SK-N-SH (cell line): Measurements from ENCODE around the gene SLC22A5. TPM values are rescaled to one million over a fixed set of nuclear protein-coding genes. Genes with fewer than 3 reads are reported as not detected.

Source experiments
- CTCF ChIA-PET: fragments of 300-600, 350-600 bp; formaldehyde crosslinking; extraction: SDS; loops from one replicate; lab custom pipeline; 2021; lab: Yijun Ruan, JAX
- POLR2A ChIA-PET: fragments of 350-600 bp; sonication (Branson Sonifier 250); formaldehyde crosslinking; extraction: SDS; loops from one replicate; lab custom pipeline; 2020; ENCODE audit warnings: antibody characterized with exemption, inconsistent platforms; lab: Yijun Ruan, JAX
- DNase-seq: peaks from one replicate; pipeline ENCODE4 v3.0.0; 2012
- H2AFZ ChIP-seq: fragments of 200-600 bp; sonication (generic); 2 replicates; pipeline ENCODE4 v1.8.1; 2016; ENCODE audit warnings: antibody characterized with exemption, mild to moderate bottlenecking, low read depth
- H3F3A ChIP-seq: fragments of 200-600 bp; sonication (generic); replicated peaks from 2 replicates; pipeline ENCODE3; 2016; ENCODE audit warnings: antibody characterized with exemption, mild to moderate bottlenecking; ENCODE audit not compliant: insufficient read depth
- H3K27ac ChIP-seq, 2 experiments: fragments of 200-500 bp in 1 of 2; fragments of 200-600 bp in 1 of 2; sonication (Bioruptor generic) in 1 of 2; sonication (generic), shearing (Covaris generic) in 1 of 2; 2 replicates each; pipeline versions ENCODE4 v1.5.1 to v1.6.1; 2014 to 2016; ENCODE audit warnings: low read depth in 2 of 2, inconsistent platforms in 1 of 2, low read length in 1 of 2, mild to moderate bottlenecking in 1 of 2, mixed read lengths in 1 of 2
- H3K27me3 ChIP-seq: fragments of 200-600 bp; sonication (generic), shearing (Covaris generic); 2 replicates; pipeline ENCODE4 v1.6.1; 2016; ENCODE audit warnings: mixed run types; ENCODE audit not compliant: insufficient read depth
- H3K36me3 ChIP-seq, 2 experiments: fragments of 200-500 bp in 1 of 2; fragments of 200-600 bp in 1 of 2; sonication (Bioruptor generic) in 1 of 2; sonication (generic) in 1 of 2; replicated peaks in 1 of 2; 2 replicates each; pipeline versions ENCODE3 to v1.5.1; 2014 to 2016; ENCODE audit warnings: low read length in 1 of 2, mild to moderate bottlenecking in 1 of 2; ENCODE audit not compliant: insufficient read depth in 2 of 2, control insufficient read depth in 1 of 2
- H3K4me1 ChIP-seq, 2 experiments: fragments of 200-500 bp in 1 of 2; fragments of 200-600 bp in 1 of 2; sonication (Bioruptor generic) in 1 of 2; sonication (generic), shearing (Covaris generic) in 1 of 2; 2 replicates each; pipeline versions ENCODE4 v1.5.1 to v1.6.1; 2014 to 2016; ENCODE audit warnings: low read depth in 1 of 2, low read length in 1 of 2, mixed run types in 1 of 2; ENCODE audit not compliant: insufficient read depth in 2 of 2, control insufficient read depth in 1 of 2
- H3K4me2 ChIP-seq: fragments of 200-600 bp; sonication (generic), shearing (Covaris generic); 2 replicates; pipeline ENCODE4 v1.6.1; 2017; ENCODE audit warnings: mixed run types
- H3K4me3 ChIP-seq, 2 experiments: fragments of 200-500 bp in 1 of 2; fragments of 200-600 bp in 1 of 2; sonication (Bioruptor generic) in 1 of 2; sonication (generic), shearing (Covaris generic) in 1 of 2; 2 replicates each; pipeline versions ENCODE4 v1.5.1 to v1.8.1; 2014 to 2016; ENCODE audit warnings: low read depth in 2 of 2, inconsistent platforms in 1 of 2, low read length in 1 of 2, mild to moderate bottlenecking in 1 of 2, mixed read lengths in 1 of 2, moderate library complexity in 1 of 2
- H3K79me2 ChIP-seq: fragments of 200-600 bp; sonication (generic); 2 replicates; pipeline ENCODE4 v1.8.1; 2017; ENCODE audit warnings: mild to moderate bottlenecking; ENCODE audit not compliant: insufficient read depth
- H3K9ac ChIP-seq: fragments of 200-600 bp; sonication (generic); 2 replicates; pipeline ENCODE4 v1.6.1; 2017; ENCODE audit warnings: mixed run types
- H3K9me2 ChIP-seq: fragments of 200-600 bp; sonication (generic); 2 replicates; pipeline ENCODE4 v1.6.1; 2017; ENCODE audit warnings: mixed run types
- H3K9me3 ChIP-seq: fragments of 200-600 bp; sonication (generic); 2 replicates; pipeline ENCODE4 v1.6.1; 2017; ENCODE audit warnings: mixed run types, mild to moderate bottlenecking, moderate library complexity
- H4K20me1 ChIP-seq: fragments of 200-600 bp; sonication (generic); 2 replicates; pipeline ENCODE4 v1.6.1; 2017; ENCODE audit warnings: mild to moderate bottlenecking, mixed run types; ENCODE audit not compliant: insufficient read depth
- EP300 ChIP-seq, 2 experiments: IDR thresholded peaks; 2 replicates each; pipeline versions ENCODE4 v1.4.0 to v1.6.1; 2012; ENCODE audit warnings: borderline replicate concordance in 1 of 2, low read depth in 1 of 2, low read length in 1 of 2
- EZH2phosphoT487 ChIP-seq: fragments of 200-600 bp; sonication (generic); IDR thresholded peaks from 2 replicates; pipeline ENCODE4 v1.6.1; 2017; ENCODE audit warnings: low read depth, mixed run types, mild to moderate bottlenecking, antibody characterized with exemption, moderate library complexity, borderline replicate concordance
- FOSL2 ChIP-seq: IDR thresholded peaks from 2 replicates; pipeline ENCODE4 v1.4.0; 2012; ENCODE audit warnings: low read depth, mild to moderate bottlenecking, moderate library complexity, borderline replicate concordance
- FOXJ3 ChIP-seq: sonication (generic); formaldehyde crosslinking; IDR thresholded peaks from 2 replicates; pipeline ENCODE4 v1.5.1; 2020; ENCODE audit warnings: mild to moderate bottlenecking, missing genetic modification reagents
- FOXM1 ChIP-seq: IDR thresholded peaks from 2 replicates; pipeline ENCODE4 v1.4.0; 2012; ENCODE audit warnings: low read depth, mild to moderate bottlenecking
- IRF3 ChIP-seq: fragments of 150-350 bp; IDR thresholded peaks from 2 replicates; pipeline ENCODE4 v1.6.1; 2016; ENCODE audit warnings: mild to moderate bottlenecking, low read depth, low read length
- MXI1 ChIP-seq: IDR thresholded peaks from 2 replicates; pipeline ENCODE4 v1.6.1; 2012; ENCODE audit warnings: mild to moderate bottlenecking, low read depth, low read length, improper control_type of control experiment
- RAD21 ChIP-seq: IDR thresholded peaks from 2 replicates; pipeline ENCODE4 v1.6.1; 2012; ENCODE audit warnings: mild to moderate bottlenecking, low read length
- RFX5 ChIP-seq: IDR thresholded peaks from 2 replicates; pipeline ENCODE4 v1.6.1; 2012; ENCODE audit warnings: mild to moderate bottlenecking, improper control_type of control experiment, low read length
- RXRA ChIP-seq: IDR thresholded peaks from 2 replicates; pipeline ENCODE4 v1.4.0; 2012; ENCODE audit warnings: low read depth, mild to moderate bottlenecking, borderline replicate concordance
- TCF12 ChIP-seq: IDR thresholded peaks from 2 replicates; pipeline ENCODE4 v1.4.0; 2012
- YY1 ChIP-seq: IDR thresholded peaks from 2 replicates; pipeline ENCODE4 v1.4.0; 2012; ENCODE audit warnings: low read depth, mild to moderate bottlenecking
- polyA plus RNA-seq, 3 experiments: library from polyadenylated mRNA; depleted of rRNA; stranded (reverse); fragments of >200 nt; gene quantifications; 2 replicates each; pipeline ENCODE4 v1.2.3, GENCODE V29; 2012
- TF ChIP-seq, protein P1 (sequence below): IDR thresholded peaks from 2 replicates; pipeline ENCODE4 v1.4.0; 2012; ENCODE audit warnings: low read depth, borderline replicate concordance

Gene SLC22A5
- polyA plus RNA-seq, 1 of the 3 experiments (the other 2 are of a cell fraction) = 8.3 TPM

DNA sequence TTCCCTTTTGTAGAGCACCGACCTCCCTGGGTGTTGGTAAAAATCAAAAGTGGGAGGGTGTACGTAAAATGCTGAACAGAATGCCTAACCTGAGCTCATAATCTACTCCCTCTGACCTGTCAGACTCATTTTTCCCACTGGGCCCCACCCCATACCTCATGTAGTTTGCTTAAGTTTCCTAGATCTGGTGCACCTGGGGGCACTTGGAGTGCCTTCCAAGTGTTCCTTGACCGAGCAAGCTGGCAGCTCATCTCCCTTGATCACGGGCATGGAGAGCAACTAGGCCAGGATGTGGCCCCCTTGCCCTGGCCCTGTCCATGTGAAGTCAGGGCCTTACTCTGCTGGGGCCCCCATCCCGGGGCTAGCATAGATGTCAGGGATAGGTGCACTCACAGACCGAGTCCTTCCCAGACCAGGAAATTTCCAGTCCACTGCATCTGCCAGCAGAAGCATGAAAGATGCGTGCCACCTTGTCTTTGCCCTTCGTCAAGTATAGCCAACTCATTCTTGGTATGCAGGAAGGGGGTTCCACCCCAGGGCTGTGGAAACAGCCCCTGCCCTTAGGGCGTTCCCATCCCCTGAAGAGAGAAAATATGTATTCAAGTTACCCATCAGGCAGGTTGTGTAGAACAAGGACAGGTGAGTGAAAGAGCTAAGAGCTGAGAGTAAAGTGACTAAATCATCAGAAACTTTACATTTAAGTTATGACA, 41.9 kb downstream of the SLC22A5 start (continued):
- TF ChIP-seq FOXM1 (no peak), RFX5 (no peak), FOSL2 (no peak)

- peaks cover 19 to 28% of the 10 kb centered on the region in 2 experiments for H3K4me1 ChIP-seq
- ChIA-PET POLR2A (no interaction called here), CTCF (interaction anchor here (2.6 to 7.9 kb wide), 2 partner anchors 77 to 86 kb away, joined by 9 to 95 read pairs; partner anchors contain the start of gene IRF1)
- H3K36me3 ChIP-seq = peaks cover 0 to 8% of the 10 kb centered on the region in 2 experiments
- no peak overlapping the region for H3K4me2 ChIP-seq
- no peak overlapping the region for H3K27ac ChIP-seq
- no peaks in the 10 kb centered on the region for H3K27me3 ChIP-seq
- no peaks in the 10 kb centered on the region for H3K9me3 ChIP-seq
- H3K79me2 ChIP-seq = no peaks in the 10 kb centered on the region; the same call in 1 of the 2 replicates
- no peak overlapping the region for H3K9ac ChIP-seq
- DNase-seq = no peak
- H3K9me2 ChIP-seq = no peaks in the 10 kb centered on the region
- peaks cover 23% of the 10 kb centered on the region for H3F3A ChIP-seq
- TF ChIP-seq RAD21 (no peak), IRF3 (no peak), FOXM1 (no peak), EZH2phosphoT487 (no peak), FOXJ3 (no peak), YY1 (no peak), TCF12 (no peak), EP300 (IDR thresholded peaks at IDR 0.05; ENCODE audit: borderline replicate concordance in 1 of 2, low read depth in 1 of 2, low read length in 1 of 2) (no peak), RXRA (no peak), MXI1 (no peak)
- TF ChIP-seq, protein P1, sequence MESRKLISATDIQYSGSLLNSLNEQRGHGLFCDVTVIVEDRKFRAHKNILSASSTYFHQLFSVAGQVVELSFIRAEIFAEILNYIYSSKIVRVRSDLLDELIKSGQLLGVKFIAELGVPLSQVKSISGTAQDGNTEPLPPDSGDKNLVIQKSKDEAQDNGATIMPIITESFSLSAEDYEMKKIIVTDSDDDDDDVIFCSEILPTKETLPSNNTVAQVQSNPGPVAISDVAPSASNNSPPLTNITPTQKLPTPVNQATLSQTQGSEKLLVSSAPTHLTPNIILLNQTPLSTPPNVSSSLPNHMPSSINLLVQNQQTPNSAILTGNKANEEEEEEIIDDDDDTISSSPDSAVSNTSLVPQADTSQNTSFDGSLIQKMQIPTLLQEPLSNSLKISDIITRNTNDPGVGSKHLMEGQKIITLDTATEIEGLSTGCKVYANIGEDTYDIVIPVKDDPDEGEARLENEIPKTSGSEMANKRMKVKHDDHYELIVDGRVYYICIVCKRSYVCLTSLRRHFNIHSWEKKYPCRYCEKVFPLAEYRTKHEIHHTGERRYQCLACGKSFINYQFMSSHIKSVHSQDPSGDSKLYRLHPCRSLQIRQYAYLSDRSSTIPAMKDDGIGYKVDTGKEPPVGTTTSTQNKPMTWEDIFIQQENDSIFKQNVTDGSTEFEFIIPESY = no peak
- no peak overlapping the region for H3K4me3 ChIP-seq
- no peaks in the 10 kb centered on the region for H4K20me1 ChIP-seq
- no peak overlapping the region for H2AFZ ChIP-seq
Measured at GRCh38 chr5:132413567-132413966, 44.1 kb downstream of the SLC22A5 start.
